Activated T-cell treated with anti-CD3 and anti-CD28 coated beads for 1 hour (primary cell): ENCODE results near the gene ASPSCR1.

ENCODE experiments used
- DNase-seq: peaks from one replicate; pipeline ENCODE4 v3.0.0-alpha.2; 2020; ENCODE audit warnings: low read depth

ASPSCR1 gene

DNA sequence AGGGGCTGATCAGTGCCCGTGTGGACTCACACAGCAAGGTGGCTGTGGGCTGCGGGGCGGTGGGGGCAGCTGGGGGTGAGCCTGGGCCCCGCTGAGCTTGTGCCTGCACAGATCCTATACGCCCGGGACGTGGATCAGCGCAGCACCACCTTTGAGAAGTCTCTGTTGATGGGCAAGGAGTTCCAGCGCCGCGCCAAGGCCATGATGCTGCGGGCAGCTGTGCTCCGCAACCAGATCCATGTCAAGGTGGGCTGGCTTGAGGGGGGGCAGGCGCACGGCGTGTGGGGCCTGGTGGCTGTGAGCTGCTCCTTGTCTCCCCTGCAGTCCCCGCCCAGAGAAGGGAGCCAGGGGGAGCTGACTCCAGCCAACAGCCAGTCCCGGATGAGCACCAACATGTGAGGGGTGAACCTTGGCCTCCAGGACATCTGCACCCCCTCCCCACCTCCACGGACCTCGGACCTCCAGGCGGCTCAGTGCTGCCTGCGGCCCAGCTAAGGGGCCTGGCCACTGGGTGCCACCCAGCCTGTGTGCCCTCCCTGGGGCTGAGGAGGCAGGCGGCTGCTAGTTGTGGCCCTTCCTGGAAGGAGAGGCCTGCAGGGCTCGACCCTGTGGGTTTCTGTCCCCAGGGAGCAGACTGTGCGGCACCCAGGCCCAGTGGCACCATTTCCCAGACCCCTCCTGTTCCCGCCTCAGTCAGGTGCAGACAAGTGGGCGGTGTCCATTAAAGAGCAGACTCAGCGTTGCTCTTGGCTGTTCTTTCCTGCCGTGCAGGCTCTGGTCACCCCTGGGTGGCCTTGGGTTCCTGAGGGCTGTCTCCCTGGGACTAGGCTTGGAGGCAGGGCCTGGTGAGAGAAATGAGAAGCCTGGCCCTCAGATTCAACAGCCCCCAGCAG is 79.5 kb downstream of the ASPSCR1 start:
- DNase-seq: no peak

DNA sequence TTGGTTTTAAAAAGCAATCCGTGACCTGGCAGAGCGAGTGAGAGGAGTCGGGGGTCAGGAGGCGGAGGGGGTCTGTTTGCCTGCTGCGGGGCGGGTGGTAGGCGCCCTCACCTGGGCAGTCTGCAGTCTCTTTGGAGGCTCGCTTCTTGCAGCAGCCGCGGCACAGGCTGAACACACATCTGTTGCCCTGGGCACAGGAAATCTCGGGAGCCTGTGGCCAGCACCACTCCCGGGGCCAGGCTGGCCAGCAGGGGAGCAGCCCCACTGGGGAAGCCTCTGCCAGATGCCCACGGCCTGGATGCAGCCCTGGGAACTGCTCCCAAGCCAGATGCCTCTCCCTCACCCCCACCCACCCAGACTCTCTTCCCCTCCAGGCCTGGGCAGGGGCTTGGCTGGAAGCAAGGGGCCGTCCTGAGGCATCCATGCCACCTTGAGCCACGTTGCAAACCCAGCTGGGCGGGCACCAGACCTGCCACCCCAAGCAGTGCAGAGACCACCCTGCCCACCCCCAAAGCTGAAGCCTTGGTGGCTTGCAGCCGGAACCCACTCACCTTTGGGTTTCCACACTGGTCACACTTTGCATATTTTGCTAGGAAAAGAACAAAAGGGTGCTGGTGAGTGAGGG is 80.9 kb downstream of the ASPSCR1 start:
- no peak for DNase-seq

DNA sequence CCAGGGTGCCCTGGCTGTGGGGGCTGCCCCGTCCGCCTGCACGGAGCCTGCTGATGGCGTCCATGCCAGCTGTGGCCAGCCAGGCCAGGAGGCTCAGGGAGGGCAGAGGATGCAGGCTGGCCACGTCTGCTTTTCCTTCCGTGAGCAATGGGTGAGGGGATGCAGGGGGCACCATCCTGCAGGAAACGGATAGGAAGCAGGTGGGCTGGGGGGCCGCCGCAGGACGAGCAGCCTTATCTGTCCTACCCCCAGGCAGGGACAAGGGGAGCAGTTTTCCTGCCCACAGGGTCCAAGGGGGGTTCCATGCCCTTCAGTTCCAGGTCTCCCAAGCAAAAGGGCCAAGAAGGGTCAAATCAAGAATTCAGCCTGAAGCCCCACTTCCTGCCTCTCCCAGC is 81.4 kb downstream of the ASPSCR1 start:
- no peak for DNase-seq

DNA sequence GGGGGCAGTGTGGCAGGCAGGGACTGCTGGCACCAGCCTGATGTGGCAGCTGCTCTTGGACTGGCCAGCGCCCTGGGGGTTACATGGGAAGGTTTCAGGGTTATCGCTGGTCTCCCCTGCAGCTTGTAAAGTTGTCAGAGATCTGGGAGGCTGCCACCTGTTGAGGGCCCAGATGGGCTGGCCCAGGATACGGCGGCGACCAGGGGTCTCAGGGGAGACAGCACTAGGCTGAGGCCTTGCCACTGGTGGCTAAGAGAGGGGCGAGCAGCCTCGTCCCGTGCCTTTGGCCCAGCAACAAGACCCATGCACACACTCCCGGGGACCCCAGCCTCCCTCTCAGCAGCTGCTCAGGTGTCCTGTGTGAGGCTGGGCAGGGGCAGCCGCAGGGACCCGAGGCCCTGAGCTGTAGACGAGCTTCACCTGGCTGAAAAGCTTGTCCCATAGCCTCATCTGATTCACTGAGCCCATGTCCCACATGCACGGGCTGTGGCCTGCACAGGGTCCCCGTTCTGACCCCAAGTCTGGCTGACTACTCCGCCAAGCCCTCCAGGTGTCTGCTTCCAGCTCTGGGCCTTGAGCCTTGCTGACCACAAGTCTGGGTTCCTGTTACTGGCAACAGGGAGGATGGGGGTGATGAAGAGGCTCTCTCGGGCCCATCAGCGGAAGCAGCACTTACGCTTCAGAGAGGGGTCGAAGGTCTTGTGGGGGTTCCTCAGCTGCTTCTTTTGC is 82.0 kb downstream of the ASPSCR1 start:
- no peak for DNase-seq

DNA sequence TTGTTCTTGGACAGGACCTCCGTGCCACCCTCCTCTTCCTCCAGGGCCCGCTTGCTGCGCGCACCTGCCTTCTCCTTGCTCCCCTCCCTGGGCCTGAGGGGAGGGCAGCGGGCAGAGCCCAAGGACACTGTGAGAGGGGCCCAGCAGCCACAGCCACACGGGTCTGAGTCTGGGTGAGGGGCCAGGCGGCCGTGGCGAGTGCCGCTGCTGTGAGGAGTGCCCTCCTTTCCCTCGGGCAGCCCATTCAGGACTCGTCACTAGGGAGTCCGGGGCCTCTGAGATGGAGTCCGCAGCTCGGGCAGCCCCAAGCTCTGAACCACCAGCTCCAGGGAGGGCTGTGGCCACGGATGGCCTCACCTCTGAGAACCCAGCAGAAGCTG is 82.6 kb downstream of the ASPSCR1 start:
- no peak for DNase-seq

DNA sequence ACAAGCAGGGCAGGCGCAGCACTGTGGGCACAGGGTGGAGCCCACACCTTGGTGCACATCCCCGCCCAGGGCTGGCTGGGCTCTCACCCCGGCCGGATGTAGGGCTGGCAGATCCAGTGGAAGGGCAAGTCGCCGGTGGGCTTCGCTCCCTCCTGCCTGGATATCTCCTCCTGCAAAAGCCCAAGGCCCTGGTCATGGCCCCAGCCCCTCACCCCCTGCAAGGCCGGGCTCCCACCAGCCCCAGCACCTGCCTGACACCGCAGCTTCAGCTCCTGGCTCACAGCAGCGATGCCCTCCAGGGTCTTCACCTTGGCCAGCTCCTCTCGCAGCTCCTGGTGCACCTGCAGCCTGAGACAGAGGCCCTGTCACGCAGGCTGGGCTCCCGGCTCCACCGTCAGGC is 83.2 kb downstream of the ASPSCR1 start:
- DNase-seq: no peak

DNA sequence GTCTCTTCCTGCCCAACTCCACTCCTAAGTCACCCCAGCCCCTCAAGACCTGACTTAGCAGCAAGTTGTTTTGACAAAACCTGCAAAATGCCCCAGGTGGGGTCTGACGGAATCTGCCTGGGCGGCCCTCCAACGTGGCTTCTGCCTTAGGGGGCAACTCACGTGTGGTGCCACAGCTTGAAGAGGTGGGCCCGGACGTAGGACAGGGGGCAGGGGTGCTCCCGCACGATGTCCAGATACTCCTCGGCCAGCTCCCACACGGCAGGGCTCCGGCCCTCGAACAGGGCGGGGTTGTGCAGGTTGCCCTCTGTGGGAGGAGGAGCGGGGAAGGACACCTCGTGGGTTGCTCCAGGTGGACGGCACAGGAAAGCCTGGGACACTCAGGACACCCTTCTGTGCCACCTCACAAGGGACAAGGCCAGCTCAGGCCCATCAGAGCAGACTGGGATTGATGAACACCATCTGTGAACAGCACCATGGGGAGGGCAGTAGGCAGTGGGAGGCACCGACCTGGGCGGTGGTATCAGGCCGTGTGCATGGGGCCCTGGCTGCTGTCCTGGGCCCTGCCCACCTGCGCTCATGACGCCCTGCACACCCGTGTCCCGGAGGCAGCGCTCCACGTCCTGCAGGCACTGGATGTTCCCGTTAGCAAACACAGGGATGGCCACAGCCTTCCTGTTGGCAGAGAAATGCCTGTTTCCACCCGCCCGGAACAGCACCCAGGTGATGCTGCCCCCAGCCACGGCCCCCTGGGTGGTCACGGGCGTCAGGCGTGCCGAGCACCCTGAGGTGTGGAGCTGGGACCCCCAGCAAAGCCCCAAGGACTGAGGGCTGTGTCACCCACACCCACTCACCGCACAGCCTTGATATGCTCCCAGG is 83.9 kb downstream of the ASPSCR1 start:
- no peak for DNase-seq

DNA sequence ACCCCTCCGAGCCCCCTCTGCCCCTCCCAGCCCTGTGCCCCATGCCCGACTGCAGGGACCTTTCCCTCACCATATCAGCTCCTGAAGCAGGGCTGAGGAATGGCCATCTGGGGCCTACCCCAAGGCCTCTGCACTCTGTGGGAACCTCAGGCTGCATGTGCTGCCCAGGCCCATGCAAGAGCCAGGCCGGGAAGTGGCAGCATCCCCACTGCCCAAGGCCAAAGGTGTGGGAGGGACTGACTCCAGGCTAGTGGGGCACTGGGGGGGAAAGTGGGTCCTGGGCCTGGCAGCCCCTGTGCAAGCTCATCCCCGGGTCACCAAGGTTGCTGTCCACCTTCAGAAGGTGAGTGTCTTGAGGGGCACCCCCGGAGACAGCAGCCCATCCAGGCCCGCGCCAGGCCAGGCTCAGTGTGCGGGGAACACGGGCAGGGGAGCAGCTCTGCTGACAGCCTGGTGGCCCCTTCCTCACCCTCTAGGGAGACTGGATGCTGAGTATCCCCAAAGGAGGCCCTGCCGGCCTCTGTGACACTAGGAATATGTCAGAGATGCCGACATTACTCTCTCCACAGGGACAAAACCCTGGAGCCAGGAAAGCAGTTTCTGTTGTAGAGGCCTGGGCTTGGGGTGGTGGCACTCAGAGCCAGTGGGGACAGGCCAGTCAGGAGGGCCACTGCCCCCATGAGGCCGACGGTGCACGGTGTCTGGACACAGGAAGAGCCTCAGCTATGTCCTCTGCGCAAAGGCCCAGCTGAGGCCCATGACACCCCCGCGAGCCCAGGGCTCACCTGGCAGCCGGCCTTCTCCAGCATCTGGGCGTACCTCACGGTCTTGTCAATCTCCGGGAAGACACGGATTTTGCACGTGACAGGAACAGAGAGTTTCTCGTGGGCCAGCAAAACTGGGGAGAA is 84.9 kb downstream of the ASPSCR1 start:
- no peak for DNase-seq

DNA sequence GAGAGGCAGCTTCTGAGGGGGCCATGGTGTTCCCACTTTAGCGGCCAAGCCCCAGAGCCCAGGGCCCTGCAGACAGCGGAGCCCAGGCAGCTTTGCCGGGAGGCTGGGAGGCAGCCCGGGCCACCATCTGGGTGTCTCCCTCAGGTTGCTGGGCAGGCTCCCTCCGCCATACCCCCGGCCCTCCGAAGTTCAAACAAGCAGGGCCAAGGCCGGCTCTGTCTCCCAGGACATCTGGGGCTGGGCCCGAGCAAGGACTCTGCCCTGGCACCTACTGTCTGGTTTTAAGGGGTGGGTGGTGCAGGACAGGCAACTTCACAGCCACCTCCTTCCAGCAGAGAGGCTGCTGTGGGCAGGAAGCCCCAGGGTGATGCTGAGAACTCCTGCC is 85.5 kb downstream of the ASPSCR1 start:
- DNase-seq: no peak

DNA sequence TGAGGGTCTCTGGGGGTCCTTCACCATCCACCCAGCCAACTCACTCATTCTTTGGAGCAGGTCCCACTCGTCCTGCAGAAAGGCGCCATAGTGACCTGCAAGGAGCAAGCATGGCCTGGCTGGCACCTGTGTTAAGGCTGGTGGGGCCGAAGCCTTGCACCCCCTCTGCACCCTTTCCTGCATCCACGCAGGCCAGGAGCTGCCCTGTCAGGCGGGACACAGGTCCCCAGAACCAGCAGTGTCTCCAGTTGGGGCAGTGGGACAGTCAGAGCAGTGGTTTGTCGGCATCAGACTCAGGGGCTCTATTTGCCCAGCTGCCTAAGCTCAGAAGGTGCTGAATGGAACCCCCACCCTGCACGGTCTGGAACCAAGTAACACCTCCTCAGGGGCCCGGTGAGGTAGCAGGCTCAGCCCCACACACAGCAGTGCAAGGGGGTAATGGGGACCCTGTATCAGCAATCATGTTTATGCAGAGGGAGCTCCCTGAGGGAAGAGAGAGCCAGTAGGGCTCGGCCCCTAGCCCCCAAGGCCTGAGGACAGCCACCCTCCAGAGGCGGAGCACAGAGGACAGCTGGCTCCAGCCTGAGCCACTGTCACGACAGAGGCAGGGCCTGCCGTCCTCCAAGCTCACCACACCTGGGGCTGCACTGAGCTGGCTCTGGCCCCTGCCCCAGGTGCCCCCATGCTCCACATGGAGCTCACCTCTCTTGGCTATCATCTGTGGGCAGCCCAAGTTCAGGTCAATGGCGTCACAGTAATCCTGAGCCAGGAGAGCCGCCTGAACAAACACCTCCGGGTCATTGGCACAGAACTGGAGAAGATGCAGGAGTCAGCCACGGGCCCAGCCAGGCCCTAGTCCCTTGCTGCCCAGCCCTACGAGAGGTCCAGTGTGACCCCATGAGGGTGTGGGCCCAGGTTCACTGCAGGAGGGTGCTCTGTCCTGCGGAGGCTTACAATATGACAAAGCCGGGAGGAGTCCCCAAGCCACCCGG is 86.3 kb downstream of the ASPSCR1 start:
- no peak for DNase-seq

DNA sequence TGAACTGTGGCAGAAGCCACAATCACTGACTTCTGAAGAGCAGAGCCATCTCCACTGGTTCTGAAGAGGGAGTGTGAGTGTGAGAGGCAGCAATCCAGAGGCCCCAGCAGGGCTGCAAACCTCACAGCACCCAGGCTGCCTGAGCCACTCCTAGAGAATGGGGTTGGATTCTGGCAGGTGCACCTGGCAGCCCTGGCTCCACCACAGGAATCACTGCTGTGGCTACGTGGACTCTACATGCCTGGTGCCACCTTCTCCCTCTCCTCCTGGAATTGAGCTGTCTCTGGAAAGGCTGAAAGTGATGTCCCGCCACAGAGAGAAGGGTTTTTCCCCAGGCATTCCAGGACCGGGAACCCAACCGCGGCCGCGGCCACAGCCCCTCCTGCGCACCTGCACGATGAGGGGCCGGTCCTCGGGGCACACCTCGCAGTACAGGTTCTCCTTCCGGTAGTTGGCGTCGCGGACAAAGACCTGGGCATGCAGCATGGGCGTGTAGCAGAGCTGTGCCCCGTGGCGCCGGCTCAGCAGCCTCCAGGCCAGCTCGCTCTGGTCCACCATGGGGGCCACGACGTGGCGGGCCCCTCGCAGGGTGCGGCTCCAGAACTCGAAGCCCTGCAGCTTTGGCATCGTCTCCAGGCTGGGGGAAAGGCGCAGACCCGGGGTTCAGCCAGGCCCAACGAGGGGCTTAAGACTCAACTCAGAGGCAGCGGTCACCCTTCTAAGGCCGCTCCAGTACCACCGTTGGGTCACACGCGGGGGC is 87.2 kb downstream of the ASPSCR1 start:
- no peak for DNase-seq

DNA sequence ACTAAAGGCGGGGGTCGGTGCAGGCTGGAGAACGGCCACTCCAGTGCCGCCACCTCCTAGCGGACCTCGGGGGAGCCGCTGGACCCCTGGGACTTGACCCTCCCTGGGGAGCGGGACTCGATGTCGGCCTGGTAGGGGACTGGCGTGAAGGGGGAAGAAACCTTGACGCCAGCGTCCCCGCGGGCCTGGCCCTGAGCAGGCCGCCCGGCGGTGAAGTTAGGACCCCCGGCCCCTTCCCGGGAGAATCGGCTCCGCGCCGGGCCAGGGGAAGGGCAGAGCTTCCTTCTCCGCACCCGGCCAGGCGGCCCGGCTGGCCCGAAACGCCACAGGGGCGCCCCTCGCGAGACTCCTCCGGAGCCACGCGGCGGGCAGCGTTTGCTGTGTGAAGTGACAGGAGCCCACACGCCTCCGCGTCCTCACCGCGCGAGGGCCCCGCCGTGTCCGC is 87.8 kb downstream of the ASPSCR1 start:
- DNase-seq: no peak

DNA sequence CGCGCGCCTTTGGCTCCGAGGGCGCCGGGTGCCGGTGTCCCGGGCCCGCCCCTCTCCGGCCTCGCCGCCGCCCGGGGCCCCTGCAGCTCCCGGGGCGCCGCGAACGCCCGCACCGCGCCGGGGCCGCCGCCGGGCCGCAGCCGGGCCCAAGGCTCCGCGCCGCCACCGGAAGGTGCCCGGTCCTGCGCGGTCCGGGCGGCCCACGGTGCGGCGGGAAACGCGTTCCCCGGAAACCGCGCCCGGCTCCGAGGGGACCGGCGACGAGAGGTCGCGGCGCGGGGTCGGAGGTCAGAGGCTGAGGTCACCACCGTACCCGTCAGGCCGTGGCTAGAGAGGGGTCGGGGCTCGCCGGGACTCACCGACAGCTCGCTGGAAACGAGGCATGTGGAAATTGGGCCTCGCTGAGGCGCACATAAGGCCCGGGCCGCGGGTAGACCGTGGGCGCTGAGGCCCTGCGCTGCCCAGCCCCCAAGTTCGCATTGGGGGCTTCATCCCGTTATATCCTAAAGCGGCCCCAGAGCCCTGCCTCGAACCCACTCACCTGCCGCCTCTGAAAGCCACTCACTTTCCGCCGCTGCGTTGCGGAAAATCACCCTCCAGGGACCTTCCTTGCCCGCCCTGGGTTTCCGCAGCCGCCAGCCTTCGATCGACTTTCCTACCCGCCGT is 88.3 kb downstream of the ASPSCR1 start, which contains the start of gene DUS1L:
Gene DUS1L, minus strand, starts transcription at position 167 of the 666 bp plus-strand sequence. CDS start 745 bp downstream, outside the sequence.
- peak; percentile 66 for DNase-seq
